Renal cortex interstitium (tissue), 11 donors: Measurements from ENCODE around the gene ST6GALNAC1. TPM values are rescaled to one million over a fixed set of nuclear protein-coding genes. Genes with fewer than 3 reads are reported as not detected.
"Not testable (repeated sequence)": the region's sequence is repeated elsewhere in the genome, so short reads cannot be mapped to it uniquely, and the experiment has no call there.

Experiments
- DNase-seq, 11 donors: peaks; one replicate each; pipeline ENCODE4 v3.0.0-alpha.2; 2013; ENCODE audit warnings: low read depth in 9 of 11, low spot score in 4 of 11; ENCODE audit errors: extremely low read depth in 1 of 11
- polyA plus RNA-seq, 3 donors: library from polyadenylated mRNA; unstranded; fragments of 120-200 nt; gene quantifications; one replicate each; pipeline ENCODE4 v1.2.1, GENCODE V29; 2013; ENCODE audit not compliant: insufficient read length in 3 of 3

The ST6GALNAC1 gene
- polyA plus RNA-seq, 3 donors = 0.09 to 0.57 (median 0.30) TPM

DNA sequence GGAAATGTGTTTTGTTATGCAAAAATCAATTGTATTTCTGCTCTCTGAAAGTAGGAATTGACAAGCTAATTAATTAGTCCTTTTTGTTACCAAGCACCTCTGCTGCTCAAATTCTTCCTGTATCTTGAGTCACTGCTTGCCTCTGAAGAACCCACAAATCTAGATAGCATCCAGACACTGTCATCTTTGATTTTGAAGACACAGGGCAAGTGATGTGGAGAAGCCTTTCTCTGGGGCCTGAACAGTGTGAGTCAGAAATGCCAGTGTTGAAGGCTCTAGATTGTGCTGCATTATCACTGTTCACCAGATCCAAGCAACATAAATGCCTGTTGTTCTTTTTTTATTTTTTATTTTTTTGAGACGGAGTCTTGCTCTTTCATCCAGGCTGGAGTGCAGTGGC lies 10.9 kb upstream of the ST6GALNAC1 start:
- no peak for DNase-seq

DNA sequence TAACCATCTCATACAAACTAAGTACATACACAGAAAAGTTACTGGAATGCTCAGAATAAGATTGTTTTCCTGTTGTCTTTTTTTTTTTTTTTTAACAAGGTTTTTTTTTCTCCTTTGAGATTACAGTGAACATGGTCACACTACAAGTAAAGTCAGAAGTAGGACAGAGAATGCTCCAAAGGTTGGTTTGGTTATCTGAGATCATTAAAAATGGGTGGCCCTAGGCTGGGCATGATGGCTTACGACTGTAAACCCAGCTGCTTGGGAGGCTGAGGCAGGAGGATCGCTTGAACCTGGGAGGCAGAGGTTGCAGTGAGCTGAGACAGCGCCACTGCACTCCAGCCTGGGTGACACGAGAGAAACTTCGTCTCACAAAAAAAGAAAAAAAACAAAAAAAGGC lies 6.9 kb upstream of the ST6GALNAC1 start:
- no peak for DNase-seq

DNA sequence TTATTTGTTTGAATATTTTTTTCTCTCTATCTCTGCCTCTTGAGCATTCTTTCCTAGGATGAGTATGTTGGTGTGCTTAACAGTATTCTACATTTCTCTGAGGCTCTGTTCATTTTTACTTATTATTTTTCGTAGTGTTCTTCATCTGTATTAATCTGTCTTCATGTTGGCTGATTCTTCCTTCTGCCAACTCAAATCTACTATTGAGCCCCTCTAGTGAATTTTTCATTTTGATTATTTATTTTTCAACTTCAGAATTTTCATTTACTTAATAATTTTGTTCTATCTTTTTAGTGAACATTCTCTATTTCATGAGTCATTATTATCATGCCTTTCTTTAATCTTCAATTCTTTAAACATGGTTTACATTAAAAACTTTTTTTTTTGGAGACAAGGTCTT lies 3.2 kb upstream of the ST6GALNAC1 start:
- DNase-seq = no peak

DNA sequence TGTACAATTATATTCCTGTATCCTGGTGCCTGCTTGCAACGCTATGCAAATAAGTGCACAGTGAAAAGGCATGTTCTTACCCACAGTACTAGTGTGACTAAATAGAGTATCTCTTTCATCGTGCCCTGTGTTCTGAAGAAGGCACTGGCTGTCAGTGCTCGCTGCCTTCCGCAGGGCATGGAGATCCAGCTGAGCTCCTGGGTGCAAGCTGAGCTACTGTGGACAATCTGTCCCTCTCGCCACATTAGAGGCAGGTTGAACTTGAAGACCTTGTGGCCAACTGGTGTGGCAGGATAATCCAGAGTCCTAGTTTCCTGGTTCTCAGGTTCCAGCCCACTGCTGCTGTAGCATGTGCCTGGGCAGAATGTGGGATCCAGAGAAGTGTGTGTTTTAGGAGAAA lies 1.9 kb upstream of the ST6GALNAC1 start:
- no peak for DNase-seq

DNA sequence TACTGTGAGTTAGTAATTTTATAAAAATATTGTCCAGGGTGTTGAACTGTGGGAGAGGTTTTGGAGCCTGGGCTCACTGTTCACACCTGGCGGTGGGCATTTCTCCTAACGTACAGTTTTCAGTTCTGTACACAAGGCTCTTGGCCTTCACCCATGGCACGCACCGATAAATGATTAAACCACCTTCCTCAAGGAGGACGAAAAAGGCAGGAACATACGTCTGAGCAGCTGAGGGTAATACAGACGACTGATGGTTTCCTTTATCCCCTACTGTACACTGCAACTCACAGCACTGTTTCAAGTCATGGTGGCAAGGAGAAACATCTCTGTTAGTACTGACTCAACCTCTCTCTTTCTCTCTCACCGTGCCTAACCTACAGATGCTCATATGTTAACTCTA lies 1.4 kb upstream of the ST6GALNAC1 start:
- DNase-seq = peak in 1 of 11 donors; percentile 71

DNA sequence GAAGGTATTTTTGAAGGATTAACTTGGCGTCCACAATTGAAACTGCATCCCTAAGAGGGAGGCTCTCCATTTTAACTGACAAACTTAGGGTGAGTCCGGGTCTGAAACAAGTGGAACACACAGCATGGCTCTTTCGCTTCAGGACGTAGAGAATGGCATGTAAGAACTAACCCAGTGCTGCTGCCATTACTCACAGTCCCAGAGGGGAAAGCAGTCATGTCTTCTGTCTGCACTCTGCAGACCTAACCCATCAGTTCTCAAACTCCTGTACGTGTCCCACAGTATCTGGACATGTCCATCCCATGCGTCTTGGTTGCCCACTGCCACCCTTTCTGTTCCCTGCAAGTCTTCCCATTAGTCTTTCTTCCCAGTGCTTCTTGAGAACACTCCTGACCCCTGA lies 563 bp downstream of the ST6GALNAC1 start:
- no peak for DNase-seq

DNA sequence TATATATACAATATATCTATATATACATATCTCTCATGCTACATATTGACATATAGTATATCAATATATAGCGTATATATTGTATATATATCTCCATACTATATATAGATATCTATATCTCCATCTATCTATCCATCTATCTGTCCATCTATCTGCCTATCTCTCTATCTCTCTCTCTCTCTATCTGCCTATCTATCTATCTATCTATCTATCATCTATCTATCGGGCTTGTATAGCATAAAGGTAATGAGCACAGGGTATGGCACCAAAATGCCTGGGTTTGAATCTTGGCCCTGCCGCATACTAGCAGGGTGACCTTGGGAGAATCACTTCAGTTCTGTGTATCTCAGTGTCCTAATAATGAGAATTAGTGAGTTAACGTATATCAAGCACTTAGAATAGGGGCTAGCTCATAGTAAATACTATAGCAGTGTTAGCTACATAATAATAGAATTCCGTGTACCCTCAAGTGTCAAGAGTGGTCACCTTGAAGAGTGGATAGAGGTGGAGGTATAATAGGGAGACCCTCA lies 1.5 kb downstream of the ST6GALNAC1 start:
- DNase-seq = no peak

DNA sequence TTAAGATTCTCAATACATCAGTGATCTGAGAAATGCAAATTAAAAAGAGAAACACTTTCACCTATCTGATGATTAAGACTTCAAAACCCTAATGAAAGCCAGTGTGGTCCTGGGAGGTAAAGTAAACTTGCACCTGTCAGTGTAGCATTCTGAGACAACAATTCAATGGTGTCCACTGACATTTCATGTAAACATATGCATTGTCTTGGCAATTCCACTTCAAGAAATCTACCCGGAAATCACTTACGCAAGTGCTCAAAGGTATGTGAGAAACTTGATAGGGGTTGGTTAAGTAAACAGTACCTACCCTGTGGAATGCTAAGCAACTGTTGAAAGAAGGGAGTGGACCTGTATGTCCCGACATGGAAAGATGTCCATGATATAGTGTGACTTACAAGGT lies 2.1 kb downstream of the ST6GALNAC1 start:
- no peak for DNase-seq

DNA sequence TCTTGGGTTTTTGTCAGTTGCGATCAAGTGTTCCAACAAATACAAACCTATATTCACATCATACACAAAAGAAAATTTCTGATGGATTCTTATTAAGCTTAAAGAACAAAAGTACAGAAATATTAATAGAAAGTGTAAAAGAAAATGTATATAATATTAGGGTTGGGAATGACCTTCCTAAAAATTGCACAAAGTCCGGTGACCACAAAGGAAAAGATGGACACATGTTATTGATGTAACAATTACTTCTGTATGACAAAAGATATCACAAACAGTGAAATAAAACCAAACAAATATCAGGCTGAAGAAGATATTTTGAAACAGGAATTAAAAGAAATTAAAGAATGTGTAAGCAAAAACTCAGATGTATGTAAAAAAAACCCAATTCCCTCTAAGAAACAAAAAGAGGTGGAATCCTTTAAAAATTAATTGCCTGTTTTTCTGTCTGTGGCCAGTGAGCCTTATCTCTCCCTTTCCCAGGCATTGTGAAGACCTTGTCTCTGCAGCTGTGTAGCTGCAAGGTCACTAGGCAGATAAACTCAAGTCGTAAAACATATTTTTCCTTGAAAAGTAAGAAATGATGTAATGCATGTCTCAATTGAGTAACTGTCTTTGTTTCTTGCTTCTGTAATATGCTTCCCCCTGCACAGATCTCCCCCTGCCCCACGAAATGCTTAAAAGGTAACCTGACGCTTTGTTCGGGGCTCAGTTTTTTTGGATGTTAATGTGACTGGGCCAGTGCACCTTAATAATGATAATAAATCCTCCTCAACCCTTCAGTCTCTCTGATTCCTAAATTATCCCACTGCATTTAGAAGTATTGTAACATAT lies 2.8 kb downstream of the ST6GALNAC1 start:
- DNase-seq = no peak

DNA sequence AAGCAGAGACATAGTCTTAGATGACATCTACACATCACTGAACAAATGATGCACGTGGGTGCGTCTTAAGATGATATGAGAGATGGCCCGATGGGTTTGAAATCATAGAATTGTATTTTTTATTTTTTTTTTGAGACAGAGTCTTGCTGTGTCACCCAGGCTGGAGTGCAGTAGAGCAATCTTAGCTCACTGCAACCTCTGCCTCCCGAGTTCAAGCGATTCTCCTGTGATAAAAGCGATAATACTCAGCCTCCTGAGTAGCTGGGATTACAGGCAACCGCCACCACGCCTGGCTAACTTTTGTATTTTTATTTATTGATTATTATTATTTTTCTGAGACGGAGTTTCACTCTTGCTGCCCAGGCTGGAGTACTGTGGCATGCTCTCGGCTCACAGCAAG lies 5.3 kb downstream of the ST6GALNAC1 start:
- no peak for DNase-seq

DNA sequence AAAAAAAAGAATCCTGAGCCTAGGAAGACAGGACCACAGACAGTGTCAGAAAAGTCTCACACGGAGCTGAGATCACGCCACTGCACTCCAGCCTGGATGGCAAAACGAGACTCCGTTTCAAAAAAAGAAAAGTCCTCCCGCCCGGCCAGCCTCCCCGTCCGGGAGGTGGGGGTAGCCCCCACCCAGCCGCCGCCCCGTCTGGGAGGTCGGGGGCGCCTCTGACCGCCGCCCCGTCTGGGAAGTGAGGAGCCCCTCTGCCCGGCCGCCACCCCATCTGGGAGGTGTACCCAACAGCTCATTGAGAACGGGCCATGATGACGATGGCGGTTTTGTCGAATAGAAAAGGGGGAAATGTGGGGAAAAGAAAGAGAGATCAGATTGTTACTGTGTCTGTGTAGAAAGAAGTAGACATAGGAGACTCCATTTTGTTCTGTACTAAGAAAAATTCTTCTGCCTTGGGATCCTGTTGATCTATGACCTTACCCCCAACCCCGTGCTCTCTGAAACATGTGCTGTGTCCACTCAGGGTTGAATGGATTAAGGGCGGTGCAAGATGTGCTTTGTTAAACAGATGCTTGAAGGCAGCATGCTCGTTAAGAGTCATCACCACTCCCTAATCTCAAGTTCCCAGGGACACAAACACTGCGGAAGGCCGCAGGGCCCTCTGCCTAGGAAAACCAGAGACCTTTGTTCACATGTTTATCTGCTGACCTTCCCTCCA lies 6.9 kb downstream of the ST6GALNAC1 start:
- DNase-seq = not testable (repeated sequence)

DNA sequence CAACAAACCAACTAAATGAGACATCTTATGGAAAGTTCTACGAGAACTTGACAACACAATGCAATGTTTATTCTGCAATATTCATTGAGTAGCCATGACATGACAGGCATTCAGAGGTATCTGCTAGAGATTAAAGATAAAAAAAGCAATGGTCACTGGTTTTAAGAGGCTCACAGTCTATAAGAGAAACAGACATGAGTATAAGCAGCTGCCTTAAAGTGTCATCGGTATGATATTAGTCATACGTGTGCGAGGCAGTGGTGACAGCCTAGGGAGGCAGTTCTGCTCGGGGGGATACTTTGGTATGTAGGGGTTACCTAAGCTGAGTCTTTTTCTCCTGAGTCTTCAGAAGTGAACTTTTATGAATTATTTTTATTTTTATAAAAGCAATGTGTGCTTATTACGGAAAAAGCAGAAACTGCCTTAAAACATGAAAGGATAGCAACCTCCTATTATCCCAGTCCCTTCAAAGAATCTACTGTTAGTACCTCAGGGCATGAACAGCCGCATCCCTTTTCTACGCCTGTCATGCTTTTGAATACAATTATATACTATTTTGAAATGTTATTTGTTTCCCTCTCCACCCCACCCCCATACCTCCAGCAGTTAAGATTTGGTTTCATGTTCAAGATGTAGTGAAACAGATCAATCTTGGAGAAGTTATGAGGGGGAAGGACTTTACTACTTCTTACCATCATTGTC lies 7.7 kb downstream of the ST6GALNAC1 start:
- DNase-seq = no peak

DNA sequence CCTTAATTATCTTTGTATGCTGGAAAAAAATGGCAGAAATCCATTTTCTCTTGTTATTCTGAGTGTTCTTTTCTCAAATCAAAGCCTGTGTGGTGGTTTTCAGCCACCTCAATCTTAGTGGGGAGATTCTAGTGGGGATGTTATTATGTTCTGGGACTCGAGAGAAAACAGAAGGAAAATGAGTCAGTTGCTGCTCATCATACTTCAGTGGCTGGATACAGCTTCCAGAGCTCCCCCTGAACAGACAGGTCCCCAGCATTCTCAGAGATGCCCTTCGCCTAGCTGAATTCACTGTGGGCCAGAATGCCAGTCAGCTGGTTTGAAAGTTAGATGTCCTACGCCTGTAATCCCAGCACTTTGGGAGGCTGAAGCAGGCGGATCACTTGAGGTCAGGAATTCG lies 8.5 kb downstream of the ST6GALNAC1 start:
- DNase-seq = no peak

DNA sequence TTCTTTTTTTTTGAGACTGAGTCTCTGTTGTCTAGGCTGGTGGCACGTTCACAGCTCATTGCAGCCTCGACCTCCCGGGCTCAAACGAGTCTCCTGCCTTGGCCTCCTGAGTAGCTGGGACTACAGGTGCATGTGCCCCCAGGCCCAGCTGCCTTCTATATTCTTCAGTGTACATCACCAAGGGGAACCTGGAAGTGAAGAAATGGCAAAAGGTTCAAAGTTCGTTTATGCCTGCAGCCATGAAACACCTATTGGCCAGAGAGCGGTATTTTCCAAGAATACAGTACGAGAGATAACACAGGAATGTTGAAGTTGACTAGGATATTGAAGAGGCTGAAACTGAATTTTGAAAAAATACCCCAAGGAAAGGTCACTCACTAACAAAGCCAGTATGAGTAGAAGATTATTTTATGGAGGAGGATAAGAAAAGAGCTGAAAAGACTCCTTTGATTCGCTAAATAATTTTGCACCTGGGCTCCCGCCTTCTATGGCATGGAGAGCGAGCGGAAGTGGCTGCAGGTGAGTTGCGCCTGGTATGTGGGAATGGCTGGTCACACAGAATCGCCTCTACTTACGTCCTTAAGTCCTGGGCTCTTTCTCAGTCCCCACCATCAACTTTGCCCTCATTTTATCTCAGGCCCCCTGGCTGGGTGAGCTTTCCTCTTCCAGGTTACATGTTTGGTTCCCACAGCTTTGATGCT lies 9.8 kb downstream of the ST6GALNAC1 start:
- DNase-seq = no peak

DNA sequence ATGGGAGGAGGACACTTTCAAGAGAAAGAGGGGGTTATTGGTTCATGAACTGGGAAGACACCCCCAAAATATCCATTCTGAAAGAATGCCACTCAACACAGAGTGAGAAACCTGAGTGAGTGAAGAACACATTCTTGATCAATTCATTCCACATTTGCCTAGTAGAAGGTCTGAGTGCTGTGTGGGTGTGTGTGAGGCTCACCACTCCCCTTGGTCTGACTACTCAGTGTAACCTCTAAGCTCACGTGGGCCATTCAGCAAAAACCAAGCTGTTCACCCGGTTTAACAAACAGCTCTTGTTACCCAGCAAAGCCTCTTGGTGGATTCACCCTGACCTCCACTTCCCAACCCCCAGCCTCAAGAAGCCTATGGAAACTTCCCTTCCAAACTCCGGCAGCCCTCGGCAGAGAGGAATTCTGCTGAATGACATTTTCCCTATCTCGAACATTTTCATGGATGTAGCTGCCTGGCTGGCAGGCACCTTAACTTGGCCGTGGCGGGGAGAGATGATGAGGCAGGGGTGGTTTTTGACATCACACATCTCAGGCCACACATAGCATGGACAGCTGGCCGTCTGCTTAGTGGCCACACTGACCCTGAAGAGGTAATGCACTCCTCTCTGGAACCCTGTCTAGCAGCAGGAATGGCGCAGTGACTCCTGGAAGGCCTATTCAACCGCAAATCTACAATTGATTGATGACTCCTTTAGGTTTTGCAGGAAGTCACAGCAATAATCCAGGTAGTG lies 11.6 kb downstream of the ST6GALNAC1 start:
- no peak for DNase-seq

DNA sequence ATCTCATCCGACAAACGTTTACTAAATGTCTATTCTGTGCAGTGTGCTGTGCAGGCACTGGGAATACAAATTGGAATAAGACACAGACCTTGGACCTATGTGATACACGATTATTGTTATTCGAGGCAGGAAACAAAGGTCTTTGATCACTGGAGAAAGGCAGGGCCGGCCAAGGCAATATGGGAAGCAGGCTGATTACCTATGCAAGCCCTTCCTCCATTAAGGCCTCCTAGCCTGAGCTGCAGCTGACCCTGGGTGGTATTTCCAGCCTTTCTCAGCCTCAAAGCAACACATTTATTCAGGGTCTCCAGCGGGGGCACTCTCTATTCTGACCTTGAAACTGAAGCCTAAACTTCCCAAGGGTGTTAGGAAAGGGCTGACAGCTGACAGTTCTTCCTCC lies 13.4 kb downstream of the ST6GALNAC1 start:
- no peak for DNase-seq

DNA sequence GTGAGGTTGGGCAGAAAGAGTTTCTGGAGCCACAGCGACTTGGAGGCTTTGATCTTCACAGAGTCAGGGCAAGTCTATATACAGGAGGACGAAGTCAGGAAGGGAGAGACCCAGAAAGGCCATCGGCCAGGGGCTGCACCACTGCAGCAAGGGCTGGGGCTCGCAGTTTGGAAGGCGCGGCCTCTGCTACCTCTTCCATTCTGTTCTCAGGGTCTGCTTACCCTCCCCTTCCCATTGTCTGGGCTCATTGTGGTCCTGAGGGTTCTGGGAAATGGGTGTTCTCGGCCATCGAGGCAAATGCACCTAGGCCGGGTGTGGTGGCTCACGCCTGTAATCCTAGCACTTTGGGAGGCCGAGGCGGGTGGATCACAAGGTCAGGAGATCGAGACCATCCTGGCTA lies 16.0 kb downstream of the ST6GALNAC1 start:
- no peak for DNase-seq

DNA sequence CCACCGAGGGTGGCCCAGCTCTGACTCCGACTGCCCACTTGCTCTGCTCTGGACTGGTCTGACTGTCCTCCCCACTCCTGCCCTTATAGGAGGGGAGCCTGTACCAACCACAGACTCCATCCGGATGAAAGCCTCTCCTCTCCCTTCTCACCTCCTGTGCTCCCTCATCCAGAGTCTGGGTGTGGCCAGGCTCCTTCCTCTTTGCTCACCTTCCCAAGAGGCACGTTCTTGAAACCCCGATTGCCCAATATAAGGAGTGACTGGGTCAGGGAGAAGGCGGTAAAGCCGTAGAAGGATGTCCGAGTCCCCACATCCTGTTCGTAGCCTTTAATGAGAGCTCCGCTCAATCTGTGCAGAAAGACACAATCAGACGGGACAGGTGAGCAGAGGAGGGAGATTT lies 17.1 kb downstream of the ST6GALNAC1 start:
- no peak for DNase-seq

DNA sequence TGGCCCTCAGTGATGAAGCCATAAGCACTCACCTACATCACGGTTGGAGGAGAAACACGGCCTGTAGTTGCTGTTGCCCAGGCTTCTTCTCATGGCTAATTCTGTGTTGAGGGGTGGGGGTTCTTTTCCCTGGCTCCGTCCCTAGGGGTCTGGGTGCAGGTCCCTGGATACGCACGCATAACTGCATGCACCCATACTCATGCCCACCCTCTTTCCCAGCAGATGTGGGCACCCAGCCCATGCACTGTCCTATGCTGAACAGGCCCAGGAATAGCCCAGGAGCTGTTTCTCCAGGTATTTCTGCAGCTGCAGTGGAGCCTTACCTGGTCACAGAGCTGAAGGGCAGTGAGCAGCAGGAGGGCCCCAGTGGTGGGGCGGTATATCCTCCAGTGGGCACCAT lies 18.1 kb downstream of the ST6GALNAC1 start:
- no peak for DNase-seq
